GM13977 (cell line): ENCODE data around the gene ALK.

Experiments
- DNase-seq: peaks from one replicate; pipeline ENCODE4 v3.0.0; 2012; ENCODE audit warnings: low spot score
- in situ Hi-C: fragments of 300-500 bp; cut with MboI; formaldehyde crosslinking; loops from one replicate; pipeline ENCODE4 v1.12.0; 2022; ENCODE audit warnings: low sequenced_read_pairs, low pct_unique_long_range_greater_than_20kb, mixed read lengths, inconsistent platforms; ENCODE audit not compliant: unreplicated experiment
- TF ChIP-seq, protein P1 (sequence below): IDR thresholded peaks from 2 replicates; pipeline ENCODE4 v1.5.1; 2012; ENCODE audit warnings: mild to moderate bottlenecking, control low read depth; ENCODE audit not compliant: insufficient read depth; ENCODE audit errors: extremely low read depth, missing control alignments

The ALK gene

GRCh38 chr2:29570539-29570938, 350.8 kb downstream of the ALK start:
- in situ Hi-C loops: no loop called here
- DNase-seq: no peak
- TF ChIP-seq, protein P1, sequence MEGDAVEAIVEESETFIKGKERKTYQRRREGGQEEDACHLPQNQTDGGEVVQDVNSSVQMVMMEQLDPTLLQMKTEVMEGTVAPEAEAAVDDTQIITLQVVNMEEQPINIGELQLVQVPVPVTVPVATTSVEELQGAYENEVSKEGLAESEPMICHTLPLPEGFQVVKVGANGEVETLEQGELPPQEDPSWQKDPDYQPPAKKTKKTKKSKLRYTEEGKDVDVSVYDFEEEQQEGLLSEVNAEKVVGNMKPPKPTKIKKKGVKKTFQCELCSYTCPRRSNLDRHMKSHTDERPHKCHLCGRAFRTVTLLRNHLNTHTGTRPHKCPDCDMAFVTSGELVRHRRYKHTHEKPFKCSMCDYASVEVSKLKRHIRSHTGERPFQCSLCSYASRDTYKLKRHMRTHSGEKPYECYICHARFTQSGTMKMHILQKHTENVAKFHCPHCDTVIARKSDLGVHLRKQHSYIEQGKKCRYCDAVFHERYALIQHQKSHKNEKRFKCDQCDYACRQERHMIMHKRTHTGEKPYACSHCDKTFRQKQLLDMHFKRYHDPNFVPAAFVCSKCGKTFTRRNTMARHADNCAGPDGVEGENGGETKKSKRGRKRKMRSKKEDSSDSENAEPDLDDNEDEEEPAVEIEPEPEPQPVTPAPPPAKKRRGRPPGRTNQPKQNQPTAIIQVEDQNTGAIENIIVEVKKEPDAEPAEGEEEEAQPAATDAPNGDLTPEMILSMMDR: no peak

DNA sequence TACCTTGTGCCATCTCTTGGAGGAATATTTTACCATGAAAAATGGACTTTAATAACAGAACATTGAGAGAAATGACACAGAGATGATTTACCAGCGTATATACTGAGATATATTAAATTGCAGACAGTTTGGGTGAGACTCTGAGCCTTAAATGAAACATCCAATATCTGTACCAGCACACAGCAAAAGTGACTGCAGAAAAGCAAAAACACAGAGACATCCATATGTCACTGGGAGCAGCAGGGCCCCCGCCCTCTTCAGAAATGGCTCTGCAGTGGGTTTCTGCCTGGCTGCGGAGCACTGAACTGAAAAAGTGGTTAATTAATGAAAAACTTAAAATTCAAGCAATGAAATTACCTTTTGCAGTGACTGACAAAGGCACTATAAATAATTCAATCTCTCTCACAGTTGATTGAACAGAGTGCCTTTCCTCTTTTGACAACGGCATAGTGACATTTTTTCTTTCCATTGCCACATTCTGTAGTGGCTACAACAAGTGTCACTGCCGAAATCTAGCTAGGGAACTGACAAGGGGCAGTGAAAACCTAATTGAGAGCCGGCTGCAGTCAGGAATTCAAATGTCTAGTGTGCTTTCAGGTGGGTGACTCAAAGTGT, 353.4 kb downstream of the ALK start:
- in situ Hi-C loops: no loop called here
- TF ChIP-seq, protein P1: no peak

DNA sequence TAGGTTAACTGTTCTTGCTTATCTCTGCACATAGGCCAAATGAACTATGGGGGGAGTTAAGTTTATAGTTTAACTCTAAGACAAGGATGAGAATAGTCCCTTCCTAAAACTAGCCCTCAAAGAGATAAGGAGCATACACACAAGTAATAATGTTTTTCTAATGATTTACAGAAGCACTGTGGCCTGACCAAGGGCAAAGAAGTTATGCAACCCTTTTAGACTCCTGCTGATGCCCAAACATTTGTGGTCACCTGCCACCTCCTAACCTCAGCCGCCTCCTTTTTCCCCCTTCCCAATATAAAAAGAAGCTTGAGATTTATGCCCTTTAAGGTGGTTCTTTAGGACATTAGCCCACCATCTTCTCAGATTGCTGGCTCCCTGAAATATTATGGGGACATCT, 357.7 kb downstream of the ALK start:
- in situ Hi-C loops: no loop called here
- DNase-seq: no peak
- TF ChIP-seq, protein P1: no peak

More for the DNA sequence above, 353.4 kb downstream of the ALK start:
- DNase-seq: no peak

- in situ Hi-C loops: no loop called here
- no peak for DNase-seq
- TF ChIP-seq, protein P1: no peak
These were observed 358.5 kb downstream of the ALK start for GRCh38 chr2:29562896-29563295.

- TF ChIP-seq, protein P1: no peak
- in situ Hi-C loops: no loop called here
- no peak for DNase-seq
These were observed 359.1 kb downstream of the ALK start for GRCh38 chr2:29562319-29562718.

- TF ChIP-seq, protein P1: no peak
- DNase-seq: no peak
- in situ Hi-C loops: no loop called here
These were observed 359.8 kb downstream of the ALK start for GRCh38 chr2:29561628-29562027.

DNA sequence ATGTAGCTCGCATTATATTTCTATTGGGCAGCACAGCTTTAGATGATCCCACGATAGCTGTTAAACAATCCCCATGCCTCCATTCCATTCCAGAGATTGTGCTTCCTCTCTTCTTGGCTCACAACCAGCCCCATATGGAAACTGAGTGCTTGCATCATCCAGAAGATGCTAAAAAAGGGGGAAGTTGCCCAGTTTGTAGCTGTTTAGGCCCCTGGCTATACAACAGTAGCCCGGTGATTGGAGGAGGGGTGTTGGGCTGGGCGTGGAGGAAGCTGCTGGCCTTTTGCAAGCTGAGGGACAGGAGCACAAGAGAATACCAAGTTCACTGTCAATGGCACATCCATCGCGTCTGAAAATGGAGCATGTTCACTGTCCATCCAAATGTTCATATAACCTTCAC, 360.2 kb downstream of the ALK start:
- no peak for DNase-seq
- TF ChIP-seq, protein P1: no peak
- in situ Hi-C loops: no loop called here
